Stimulated activated CD8-positive, alpha-beta memory T cell treated with anti-CD3 and anti-CD28 coated beads, Interleukin-15, amount 100 ng/mL, for 24 hours (primary cell): Measurements from ENCODE around the gene ASAP2.

Source experiments
- DNase-seq: peaks from one replicate; pipeline ENCODE4 v3.0.0-alpha.2; 2020; ENCODE audit warnings: low read depth

The ASAP2 gene

DNA sequence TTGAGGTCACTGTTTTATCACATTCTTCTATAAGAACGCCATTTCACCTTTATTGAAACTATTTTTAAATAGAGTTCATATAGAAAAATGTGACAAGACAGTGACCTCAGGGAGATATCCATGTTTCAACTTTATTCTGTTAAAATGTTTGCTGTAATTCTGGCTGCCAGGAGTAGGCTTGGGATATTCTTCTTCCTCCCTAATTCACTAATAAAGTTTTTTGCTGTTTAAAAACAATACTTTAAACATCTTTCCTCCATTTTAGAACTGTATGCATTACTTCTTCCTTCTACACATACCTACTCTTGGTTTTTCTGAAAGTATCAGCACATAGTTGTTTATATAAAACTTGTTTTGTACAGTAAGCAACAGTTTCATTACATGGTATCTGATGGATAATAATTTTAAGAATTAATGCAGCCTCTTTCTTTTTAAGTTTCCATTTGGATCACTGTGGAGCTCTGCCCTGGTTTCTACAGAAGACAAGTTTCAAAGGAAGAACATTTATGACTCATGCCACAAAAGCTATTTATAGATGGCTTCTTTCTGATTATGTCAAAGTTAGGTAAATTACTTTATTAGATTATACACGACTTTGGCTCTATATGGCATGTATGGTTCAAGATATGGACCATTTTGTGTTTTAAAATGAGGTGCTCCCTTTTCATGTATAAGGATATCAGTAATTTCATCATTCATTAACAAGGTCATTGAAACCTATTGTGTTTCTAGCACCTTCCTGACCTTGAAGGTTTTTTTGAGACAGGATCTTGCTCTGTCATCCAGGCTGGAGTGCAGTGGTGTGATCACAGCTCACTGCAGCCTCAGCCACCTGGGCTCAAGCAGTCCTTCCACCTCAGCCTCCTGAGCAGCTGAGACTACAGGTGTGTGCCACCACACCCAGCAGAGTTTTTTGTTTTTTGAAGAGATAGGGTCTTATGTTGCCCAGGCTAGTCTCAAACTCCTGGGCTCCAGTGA is 224.0 kb downstream of the ASAP2 start:
- DNase-seq: no peak

DNA sequence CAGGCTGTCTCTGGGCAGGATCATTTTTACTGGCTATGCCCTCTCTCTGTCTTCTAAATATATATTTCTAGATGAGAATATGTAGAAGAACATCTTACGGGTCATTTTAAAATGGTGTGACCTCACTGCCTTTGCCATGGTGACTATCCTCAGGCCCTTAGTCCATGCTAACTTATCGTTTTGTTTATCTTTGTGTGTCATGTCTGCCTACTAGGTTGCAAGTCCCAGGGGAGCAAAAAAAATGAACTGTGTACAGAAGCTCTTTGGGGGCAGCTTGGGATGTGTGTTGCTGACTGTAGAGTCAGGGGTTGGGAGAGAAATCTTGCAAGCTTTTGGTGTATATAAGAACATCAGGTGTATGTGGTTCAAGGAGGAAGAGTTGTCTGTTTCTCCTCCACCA is 227.9 kb downstream of the ASAP2 start:
- no peak for DNase-seq

GRCh38 chr2:9439536-9439935 is 232.9 kb downstream of the ASAP2 start:
- DNase-seq: no peak

DNA sequence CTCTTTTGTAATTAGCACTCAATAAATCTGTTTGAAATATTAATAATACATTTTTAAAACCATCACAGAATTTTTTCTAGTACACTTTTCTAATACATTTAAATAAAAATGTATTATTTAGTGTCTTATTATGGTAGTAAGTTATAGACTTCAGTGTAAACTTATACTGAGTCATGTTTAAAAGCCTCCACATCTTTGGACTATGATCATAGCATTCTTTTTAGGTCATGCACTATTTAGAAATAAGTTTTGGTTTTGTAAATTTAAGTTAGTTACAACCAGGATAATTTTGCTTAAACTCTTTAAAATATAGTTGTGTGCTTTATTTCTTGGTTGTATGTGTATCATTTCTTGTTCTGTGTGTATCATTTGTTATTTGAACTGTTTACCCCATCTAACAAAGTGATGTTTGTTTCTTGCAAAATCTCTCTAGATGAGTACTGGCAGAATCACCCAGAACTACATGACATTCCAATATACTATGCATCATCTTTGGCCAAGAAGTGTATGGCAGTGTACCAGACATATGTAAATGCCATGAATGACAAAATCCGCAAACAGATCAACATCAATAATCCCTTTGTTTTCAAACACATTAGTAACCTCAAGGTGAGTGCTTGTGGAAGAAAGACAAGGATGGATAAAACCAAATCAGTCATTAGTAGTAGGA is 233.6 kb downstream of the ASAP2 start:
- DNase-seq: no peak

GRCh38 chr2:9441556-9441955 is 234.9 kb downstream of the ASAP2 start:
- no peak for DNase-seq

GRCh38 chr2:9443526-9443925 is 236.9 kb downstream of the ASAP2 start:
- DNase-seq: no peak

- no peak for DNase-seq
Observed at GRCh38 chr2:9445089-9445488, 238.5 kb downstream of the ASAP2 start.

DNA sequence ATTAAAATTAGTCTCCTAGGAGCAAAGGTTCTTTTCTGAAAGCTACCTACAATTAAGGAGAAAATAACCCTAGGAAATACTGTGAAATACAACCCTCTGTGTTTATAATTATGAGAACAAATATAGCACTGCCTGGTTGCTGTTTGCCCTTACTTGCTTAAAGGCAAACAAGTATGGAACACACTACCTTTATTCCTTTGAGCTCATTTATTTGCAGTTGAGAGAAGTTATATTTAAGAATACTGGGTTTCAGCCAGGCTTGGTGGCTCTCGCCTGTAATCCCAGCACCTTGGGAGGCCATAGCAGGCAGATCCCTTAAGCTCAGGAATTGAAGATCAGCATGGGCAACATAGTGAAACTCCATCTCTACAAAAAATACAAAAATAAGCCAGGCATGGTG is 244.6 kb downstream of the ASAP2 start:
- DNase-seq: no peak
